ENCODE data around the gene EPHA8.

DNA sequence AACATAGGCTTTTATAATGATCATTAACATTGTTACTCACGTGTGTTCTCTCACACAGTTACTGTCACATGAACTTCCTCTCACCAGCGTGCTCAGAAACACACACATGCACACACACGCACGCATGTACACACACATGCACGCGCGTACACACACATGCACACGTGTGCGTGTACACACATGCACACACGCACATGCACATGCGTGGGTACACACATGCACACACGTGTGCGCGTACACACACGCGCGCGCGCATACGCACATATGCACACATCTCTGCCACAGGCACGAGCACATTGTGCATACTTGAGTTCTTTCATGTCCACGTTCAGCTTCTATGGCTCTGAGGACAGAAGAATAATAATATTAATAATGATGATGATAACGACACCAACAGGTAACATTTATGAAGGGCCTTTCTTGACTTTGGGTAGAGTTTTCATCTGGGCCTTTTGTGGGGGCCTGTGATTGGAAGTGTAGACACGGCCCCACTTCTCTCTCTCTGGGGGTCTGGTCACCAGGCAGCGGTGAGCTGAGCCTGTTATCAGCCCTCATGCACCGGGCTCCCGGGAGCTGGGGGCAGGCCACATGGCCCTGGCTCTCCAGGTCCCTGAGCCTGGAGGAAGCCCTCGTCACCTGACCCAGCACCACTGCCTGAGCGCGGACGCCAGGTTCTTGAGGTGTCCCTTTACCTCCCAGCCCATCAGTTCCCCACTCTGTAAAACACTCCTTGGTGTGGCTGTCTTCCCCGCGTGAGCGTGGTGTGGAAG, 7.0 kb downstream of the EPHA8 start:
- TF ChIP-seq EZH2 (IDR thresholded peaks at IDR 0.05; ENCODE audit: insufficient read depth, poor library complexity, severe bottlenecking), result no peak
- TF ChIP-seq EZH2phosphoT487 (IDR thresholded peaks at IDR 0.05; ENCODE audit: insufficient read depth, low read depth), result no peak

Measured in GM23248 (cell line).